ENCODE data around the gene ASB9. TPM values are rescaled to one million over a fixed set of nuclear protein-coding genes. Genes with fewer than 3 reads are reported as not detected.
A peak's percentile ranks its signal among the peaks of the same experiment; 100 is the strongest.
"Not testable (repeated sequence)": the region's sequence is repeated elsewhere in the genome, so short reads cannot be mapped to it uniquely, and the experiment has no call there.

Gene ASB9
- total RNA-seq, 2 experiments from 2014 or later, result 0.49 to 0.82 TPM

GRCh38 chrX:15277604-15278003 lies 7.7 kb upstream of the ASB9 start:
- Mint-ChIP-seq H3K27ac (no peak overlapping the region), H3K4me1 (no peaks in the 10 kb centered on the region)
- no peak for ATAC-seq

GRCh38 chrX:15274946-15275345 lies 5.1 kb upstream of the ASB9 start:
- Mint-ChIP-seq H3K27me3 (peaks cover 2% of the 10 kb centered on the region), H3K36me3 (no peaks in the 10 kb centered on the region), H3K4me3 (no peak overlapping the region), H3K4me1 (peaks cover 3% of the 10 kb centered on the region), H3K9me3 (ENCODE audit: low read depth) (no peaks in the 10 kb centered on the region), H3K27ac (no peak overlapping the region)
- ATAC-seq (no peak), DNase-seq (no peak)
- CTCF ChIA-PET, result no interaction called here

More at GRCh38 chrX:15277604-15278003, 7.7 kb upstream of the ASB9 start:
- CTCF ChIA-PET, result no interaction called here
- no peaks in the 10 kb centered on the region for H3K36me3 Mint-ChIP-seq
- no peak overlapping the region for H3K4me3 Mint-ChIP-seq
- no peaks in the 10 kb centered on the region for H3K9me3 Mint-ChIP-seq (ENCODE audit: low read depth)
- no peak for DNase-seq
- peaks cover 8% of the 10 kb centered on the region for H3K27me3 Mint-ChIP-seq

GRCh38 chrX:15273275-15273674 lies 3.4 kb upstream of the ASB9 start:
- H3K27ac Mint-ChIP-seq; H3K4me1 Mint-ChIP-seq; H3K9me3 Mint-ChIP-seq (ENCODE audit: low read depth); DNase-seq; H3K27me3 Mint-ChIP-seq; H3K36me3 Mint-ChIP-seq; H3K4me3 Mint-ChIP-seq; ATAC-seq: not testable (repeated sequence)
- CTCF ChIA-PET, result interaction anchor here (0.7 kb wide), 1 partner anchor 66 kb away, joined by 3 read pairs; no protein-coding TSS in a partner anchor

- Mint-ChIP-seq H3K36me3 (no peaks in the 10 kb centered on the region), H3K9me3 (ENCODE audit: low read depth) (no peaks in the 10 kb centered on the region), H3K27me3 (peaks cover 2% of the 10 kb centered on the region), H3K4me3 (no peak overlapping the region), H3K27ac (no peak overlapping the region), H3K4me1 (peaks cover 6% of the 10 kb centered on the region)
- ATAC-seq (no peak), DNase-seq (no peak)
- CTCF ChIA-PET, result no interaction called here
Measured at GRCh38 chrX:15271757-15272156, 1.9 kb upstream of the ASB9 start.

- Mint-ChIP-seq H3K9me3 (ENCODE audit: low read depth) (no peaks in the 10 kb centered on the region), H3K4me1 (peaks cover 6% of the 10 kb centered on the region), H3K36me3 (no peaks in the 10 kb centered on the region), H3K4me3 (no peak overlapping the region), H3K27ac (no peak overlapping the region), H3K27me3 (no peaks in the 10 kb centered on the region)
- DNase-seq, result no peak
- CTCF ChIA-PET, result no interaction called here
- no peak for ATAC-seq
Measured at GRCh38 chrX:15269120-15269519, 763 bp downstream of the ASB9 start.

- H3K4me3 Mint-ChIP-seq, result no peak overlapping the region
- no peak for ATAC-seq
- CTCF ChIA-PET, result interaction anchor here (1.0 kb wide), 1 partner anchor 12 kb away, joined by 3 read pairs; no protein-coding TSS in a partner anchor
Measured at GRCh38 chrX:15254852-15255251, 15.0 kb downstream of the ASB9 start.

GRCh38 chrX:15245896-15246295 lies 24.0 kb downstream of the ASB9 start:
- H3K27ac Mint-ChIP-seq, result no peak overlapping the region
- CTCF ChIA-PET, result no interaction called here
- no peaks in the 10 kb centered on the region for H3K9me3 Mint-ChIP-seq (ENCODE audit: low read depth)
- no peaks in the 10 kb centered on the region for H3K27me3 Mint-ChIP-seq
- H3K4me1 Mint-ChIP-seq, result peaks cover 7% of the 10 kb centered on the region
- no peak overlapping the region for H3K4me3 Mint-ChIP-seq
- ATAC-seq, result no peak
- H3K36me3 Mint-ChIP-seq, result no peaks in the 10 kb centered on the region
- no peak for DNase-seq

More at GRCh38 chrX:15254852-15255251, 15.0 kb downstream of the ASB9 start:
- no peak for DNase-seq
- Mint-ChIP-seq H3K27me3 (peaks cover 3% of the 10 kb centered on the region), H3K27ac (no peak overlapping the region), H3K4me1 (no peaks in the 10 kb centered on the region), H3K9me3 (ENCODE audit: low read depth) (no peaks in the 10 kb centered on the region), H3K36me3 (no peaks in the 10 kb centered on the region)

GRCh38 chrX:15244421-15244820 lies 25.5 kb downstream of the ASB9 start:
- Mint-ChIP-seq H3K4me1 (peaks cover 7% of the 10 kb centered on the region), H3K9me3 (ENCODE audit: low read depth) (no peaks in the 10 kb centered on the region), H3K36me3 (no peaks in the 10 kb centered on the region), H3K4me3 (no peak overlapping the region), H3K27ac (no peak overlapping the region), H3K27me3 (no peaks in the 10 kb centered on the region)
- CTCF ChIA-PET, result interaction anchor here (1.4 kb wide), 1 partner anchor 83 kb away, joined by 3 read pairs; no protein-coding TSS in a partner anchor
- no peak for ATAC-seq
- DNase-seq, result no peak

- H3K36me3 Mint-ChIP-seq, result no peaks in the 10 kb centered on the region
- no peaks in the 10 kb centered on the region for H3K27me3 Mint-ChIP-seq
- DNase-seq (peak; percentile 40), ATAC-seq (no peak)
- CTCF ChIA-PET, result interaction anchor here (0.7 to 2.0 kb wide), 6 partner anchors 12 to 229 kb away, joined by 3 to 6 read pairs (median 3); no protein-coding TSS in a partner anchor
- H3K4me1 Mint-ChIP-seq, result peaks cover 7% of the 10 kb centered on the region
- H3K9me3 Mint-ChIP-seq (ENCODE audit: low read depth), result no peaks in the 10 kb centered on the region
- no peak overlapping the region for H3K4me3 Mint-ChIP-seq
- H3K27ac Mint-ChIP-seq, result no peak overlapping the region
Measured at GRCh38 chrX:15242899-15243555, 26.9 kb downstream of the ASB9 start.

GRCh38 chrX:15241301-15241700 lies 28.6 kb downstream of the ASB9 start:
- no peak for ATAC-seq
- CTCF ChIA-PET, result interaction anchor here (2.0 kb wide), 1 partner anchor 97 kb away, joined by 6 read pairs; no protein-coding TSS in a partner anchor
- H3K9me3 Mint-ChIP-seq (ENCODE audit: low read depth), result no peaks in the 10 kb centered on the region
- no peak for DNase-seq
- no peak overlapping the region for H3K27ac Mint-ChIP-seq
- H3K4me1 Mint-ChIP-seq, result no peaks in the 10 kb centered on the region
- H3K36me3 Mint-ChIP-seq, result no peaks in the 10 kb centered on the region
- no peaks in the 10 kb centered on the region for H3K27me3 Mint-ChIP-seq
- no peak overlapping the region for H3K4me3 Mint-ChIP-seq

- no peaks in the 10 kb centered on the region for H3K36me3 Mint-ChIP-seq
- no peaks in the 10 kb centered on the region for H3K4me1 Mint-ChIP-seq
- no peak for ATAC-seq
- CTCF ChIA-PET, result no interaction called here
- H3K27ac Mint-ChIP-seq, result no peak overlapping the region
- H3K27me3 Mint-ChIP-seq, result no peaks in the 10 kb centered on the region
- DNase-seq, result no peak
- no peaks in the 10 kb centered on the region for H3K9me3 Mint-ChIP-seq (ENCODE audit: low read depth)
- no peak overlapping the region for H3K4me3 Mint-ChIP-seq
Measured at GRCh38 chrX:15240414-15240813, 29.5 kb downstream of the ASB9 start.

- Mint-ChIP-seq H3K4me3 (no peak overlapping the region), H3K4me1 (no peaks in the 10 kb centered on the region), H3K27me3 (peaks cover 8% of the 10 kb centered on the region), H3K27ac (no peak overlapping the region), H3K36me3 (no peaks in the 10 kb centered on the region), H3K9me3 (ENCODE audit: low read depth) (no peaks in the 10 kb centered on the region)
- CTCF ChIA-PET, result no interaction called here
- DNase-seq (no peak), ATAC-seq (no peak)
Measured at GRCh38 chrX:15236146-15236545, 33.7 kb downstream of the ASB9 start.

GRCh38 chrX:15235001-15235400 lies 34.9 kb downstream of the ASB9 start:
- H3K27me3 Mint-ChIP-seq, result peaks cover 8% of the 10 kb centered on the region
- DNase-seq, result no peak
- no peaks in the 10 kb centered on the region for H3K36me3 Mint-ChIP-seq
- H3K4me1 Mint-ChIP-seq, result no peaks in the 10 kb centered on the region
- no peak overlapping the region for H3K4me3 Mint-ChIP-seq
- H3K27ac Mint-ChIP-seq, result no peak overlapping the region
- CTCF ChIA-PET, result no interaction called here
- H3K9me3 Mint-ChIP-seq (ENCODE audit: low read depth), result no peaks in the 10 kb centered on the region
- no peak for ATAC-seq

- no peak for ATAC-seq
- no peak overlapping the region for H3K27ac Mint-ChIP-seq
- CTCF ChIA-PET, result interaction anchor here (1.1 kb wide), 1 partner anchor 90 kb away, joined by 3 read pairs; no protein-coding TSS in a partner anchor
Measured at GRCh38 chrX:15233416-15234015, 36.4 kb downstream of the ASB9 start.

More at GRCh38 chrX:15233416-15234015, 36.4 kb downstream of the ASB9 start:
- Mint-ChIP-seq H3K4me3 (no peak overlapping the region), H3K9me3 (ENCODE audit: low read depth) (no peaks in the 10 kb centered on the region), H3K27me3 (peaks cover 8% of the 10 kb centered on the region), H3K4me1 (no peaks in the 10 kb centered on the region), H3K36me3 (no peaks in the 10 kb centered on the region)
- no peak for DNase-seq

All from activated CD8-positive, alpha-beta memory T cell treated with anti-CD3 and anti-CD28 coated beads, Interleukin-2, amount 10 ng/mL, durations not matched to agents 7 days and 5 days (primary cell).